ENCODE data around the gene RGS14. TPM values are rescaled to one million over a fixed set of nuclear protein-coding genes. Genes with fewer than 3 reads are reported as not detected.
"Not testable (repeated sequence)": the region's sequence is repeated elsewhere in the genome, so short reads cannot be mapped to it uniquely, and the experiment has no call there.

Gene RGS14
- polyA plus RNA-seq, 3 donors: 10.5 to 15.8 (median 11.8) TPM

DNA sequence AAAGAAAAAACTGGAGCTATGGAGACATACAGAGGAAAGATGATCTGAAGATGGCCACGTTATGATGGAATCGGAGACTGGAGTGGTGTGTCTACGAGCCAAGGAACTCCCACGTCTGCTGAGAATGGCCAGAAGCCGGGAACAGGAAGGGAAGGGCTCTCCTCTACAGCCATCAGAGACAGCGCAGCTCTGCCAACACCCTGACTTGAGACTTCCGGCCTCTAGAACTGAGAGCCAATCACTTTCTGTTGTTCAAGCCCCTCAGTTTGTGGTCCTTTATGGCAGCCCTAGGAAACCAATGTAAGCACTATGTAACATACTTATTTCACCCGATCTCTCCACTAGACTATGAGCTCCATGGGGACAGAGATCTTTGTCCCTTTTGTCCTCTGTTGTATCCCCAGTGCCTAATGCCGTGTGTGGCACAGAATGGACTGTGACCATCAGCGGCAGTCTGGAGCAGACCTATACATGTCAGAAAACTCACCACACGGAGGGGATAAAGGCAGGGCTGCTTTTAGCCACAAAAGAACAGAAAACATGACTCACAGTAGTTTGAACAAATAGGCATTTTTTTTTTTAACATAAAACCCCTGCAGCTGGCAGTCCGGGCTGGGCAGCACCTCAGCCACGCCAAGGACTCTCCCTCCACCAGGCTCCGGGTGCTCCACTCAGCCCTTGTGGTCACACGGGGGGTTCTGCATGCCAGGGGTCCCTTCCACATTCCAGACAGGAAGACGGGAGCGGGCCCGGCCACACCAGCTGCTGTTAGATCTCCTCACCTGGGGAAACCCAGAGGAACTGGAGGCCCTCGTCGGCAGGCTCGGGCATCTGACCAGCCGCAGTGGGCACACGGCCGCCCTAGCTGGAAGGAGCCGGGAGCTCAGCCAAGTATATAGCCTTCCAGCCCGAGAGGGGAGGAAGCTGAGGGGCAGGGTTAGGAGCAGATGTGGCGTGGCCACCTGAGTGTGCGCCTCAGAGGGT is 29.9 kb upstream of the RGS14 start:
- DNase-seq (ENCODE audit: low read depth in 3 of 3, low spot score in 2 of 3): no peak

DNA sequence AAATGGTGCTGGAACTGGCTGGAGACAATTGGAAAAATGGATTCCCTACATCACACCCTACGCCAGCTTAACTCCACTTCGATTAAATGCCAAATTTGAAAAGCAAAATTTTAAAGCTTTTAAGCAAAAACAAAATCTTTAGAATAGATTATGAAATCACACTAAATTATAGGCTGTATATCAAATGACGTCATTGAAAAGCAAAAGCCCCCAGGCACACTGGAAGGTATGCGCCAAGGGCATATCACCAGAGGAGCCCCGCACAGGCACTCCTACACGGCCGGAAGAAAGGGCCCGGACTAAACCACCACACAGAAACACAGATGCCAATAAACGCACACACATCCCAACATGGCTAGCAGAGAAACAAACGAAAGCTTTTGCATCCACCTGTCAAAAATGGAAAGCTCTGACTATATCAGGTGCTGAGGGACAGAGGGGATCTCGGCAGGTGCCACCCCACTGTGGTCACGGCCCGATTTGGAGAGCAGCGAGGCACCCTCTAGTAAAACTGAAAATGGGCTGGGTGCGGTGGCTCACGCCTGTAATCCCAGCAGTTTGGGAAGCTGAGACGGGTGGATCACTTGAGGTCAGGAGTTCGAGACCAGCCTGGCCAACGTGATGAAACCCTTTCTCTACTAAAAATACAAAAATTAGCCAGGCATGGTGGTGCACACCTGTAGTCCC is 29.0 kb upstream of the RGS14 start:
- DNase-seq (ENCODE audit: low read depth in 3 of 3, low spot score in 2 of 3): no peak

DNA sequence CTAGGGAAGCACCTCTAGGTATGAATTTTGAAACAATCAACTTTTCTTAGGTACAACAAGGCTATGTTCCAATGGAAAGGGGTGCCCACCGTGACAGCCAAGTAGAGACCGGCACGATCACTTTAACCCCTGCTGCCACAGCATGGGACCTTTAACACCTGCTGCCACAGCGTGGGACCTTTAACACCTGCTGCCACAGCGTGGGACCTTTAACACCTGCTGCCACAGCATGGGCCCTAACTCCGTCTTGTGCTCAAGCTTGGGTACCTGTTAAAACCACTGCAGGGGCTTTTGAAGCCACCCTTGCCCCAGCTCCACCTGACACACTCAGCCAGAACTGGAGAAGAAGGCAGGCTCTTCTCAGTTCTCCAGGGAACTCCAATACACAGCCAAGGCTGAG is 27.8 kb upstream of the RGS14 start:
- DNase-seq (ENCODE audit: low read depth in 3 of 3, low spot score in 2 of 3): no peak

DNA sequence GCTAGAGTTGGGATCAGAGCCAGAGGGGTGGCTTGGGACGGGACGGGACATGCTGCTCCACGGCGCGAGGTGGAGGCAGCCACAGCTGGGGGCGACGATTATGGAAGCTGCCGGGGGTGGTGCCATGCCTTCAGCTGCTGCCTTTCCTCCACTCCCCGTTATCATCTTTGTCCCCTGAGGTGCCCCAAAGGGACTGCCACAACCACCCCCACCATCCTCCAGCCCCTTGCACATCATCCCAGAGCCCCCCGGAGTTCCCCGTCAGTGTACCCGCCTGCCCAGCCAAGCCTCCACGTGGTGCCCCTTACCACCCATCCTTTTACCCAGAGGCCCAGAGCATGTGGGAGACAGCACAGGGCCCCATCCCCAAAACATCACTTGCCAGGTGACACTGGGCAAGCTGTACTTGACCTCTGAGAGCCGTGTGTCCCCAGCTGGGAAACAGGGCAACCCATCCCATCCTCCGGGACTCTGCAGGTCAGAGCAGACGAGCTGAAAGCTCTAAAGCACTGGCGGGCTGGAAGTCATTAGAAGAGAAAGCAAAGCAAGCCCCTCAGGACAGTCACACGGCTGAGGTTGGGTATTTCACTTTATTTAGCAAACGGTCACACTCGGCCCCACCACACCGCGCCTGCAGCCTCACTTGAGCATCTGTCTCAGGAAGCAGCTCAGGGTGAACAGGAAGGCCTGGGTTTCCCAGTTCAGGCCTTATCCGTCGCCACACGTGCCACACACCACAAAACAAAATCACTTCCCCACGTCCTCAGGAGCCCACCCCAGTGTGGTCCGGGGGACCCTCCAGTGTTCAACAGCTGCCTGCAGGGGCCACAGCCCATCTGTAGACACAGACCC is 26.5 kb upstream of the RGS14 start:
- no peak for DNase-seq (ENCODE audit: low read depth in 3 of 3, low spot score in 2 of 3)

- no peak for DNase-seq (ENCODE audit: low read depth in 3 of 3, low spot score in 2 of 3)
Observed at GRCh38 chr5:177332031-177332895, 25.5 kb upstream of the RGS14 start.

DNA sequence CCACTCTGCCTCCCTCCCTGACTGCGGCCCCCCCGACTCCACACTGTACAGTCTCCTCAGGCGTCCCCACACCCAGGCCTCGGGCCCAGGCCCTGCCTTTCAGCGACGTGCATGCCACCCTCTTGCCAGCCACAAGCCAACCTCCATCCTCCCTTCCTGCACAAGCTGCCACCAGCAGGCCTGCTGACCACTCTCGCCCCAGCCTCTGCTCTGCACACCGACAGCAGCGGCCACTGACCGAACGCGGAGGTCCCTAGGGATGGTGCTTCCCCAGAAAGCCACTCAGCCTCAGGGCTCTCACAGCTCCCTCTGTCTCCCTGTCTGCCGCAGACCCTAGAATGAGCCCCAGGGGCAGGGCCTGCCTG is 24.8 kb upstream of the RGS14 start:
- no peak for DNase-seq (ENCODE audit: low read depth in 3 of 3, low spot score in 2 of 3)

- no peak for DNase-seq (ENCODE audit: low read depth in 3 of 3, low spot score in 2 of 3)
Observed at GRCh38 chr5:177333420-177334154, 24.1 kb upstream of the RGS14 start.

- no peak for DNase-seq (ENCODE audit: low read depth in 3 of 3, low spot score in 2 of 3)
Observed at GRCh38 chr5:177334155-177334551, 23.6 kb upstream of the RGS14 start.

DNA sequence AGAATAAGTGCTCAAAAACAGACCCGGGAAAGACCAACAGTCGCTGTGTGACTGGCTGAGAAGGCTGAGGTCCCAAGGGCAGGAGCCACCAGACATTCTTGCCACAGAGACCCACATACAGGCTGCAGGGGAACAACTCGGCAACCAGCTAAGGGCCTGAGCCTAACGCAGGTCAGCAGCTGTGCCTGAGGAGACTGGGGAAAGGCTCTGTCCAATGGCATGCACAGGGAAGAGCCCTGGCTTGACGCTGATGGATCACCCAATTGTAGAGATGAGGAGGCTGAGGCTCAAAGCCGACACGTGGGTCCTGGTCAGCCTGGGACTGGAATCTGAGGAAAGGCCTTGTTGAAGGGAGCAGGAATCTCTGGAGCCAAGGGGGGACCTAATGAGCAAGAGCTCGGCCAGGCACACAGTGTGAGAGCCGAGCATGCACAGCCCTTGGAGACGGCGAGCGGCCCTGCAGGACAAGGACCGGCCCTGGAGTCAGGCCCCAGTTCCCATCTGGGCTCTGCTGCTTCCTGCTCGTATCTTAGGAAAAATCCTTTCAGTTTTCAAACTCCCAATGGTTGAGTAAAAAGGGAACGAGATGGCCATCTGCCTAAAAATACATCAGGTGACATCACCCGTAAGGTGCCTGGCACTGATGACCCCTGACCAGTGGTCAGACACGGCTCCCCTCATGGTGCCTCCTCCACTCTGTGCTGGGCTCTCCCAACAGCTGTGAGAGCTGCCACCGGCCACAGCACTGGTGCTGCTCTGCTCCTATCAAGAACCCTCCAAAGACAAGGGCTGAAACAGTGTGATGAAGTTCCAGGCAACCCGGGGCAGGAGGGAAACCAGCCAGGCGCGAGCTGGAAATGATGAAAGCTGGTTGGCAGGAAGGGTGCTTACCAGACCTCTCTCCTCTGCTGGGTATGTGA is 22.7 kb upstream of the RGS14 start:
- DNase-seq (ENCODE audit: low read depth in 3 of 3, low spot score in 2 of 3): no peak

- DNase-seq (ENCODE audit: low read depth in 3 of 3, low spot score in 2 of 3): no peak
Observed at GRCh38 chr5:177335701-177336065, 22.0 kb upstream of the RGS14 start.

DNA sequence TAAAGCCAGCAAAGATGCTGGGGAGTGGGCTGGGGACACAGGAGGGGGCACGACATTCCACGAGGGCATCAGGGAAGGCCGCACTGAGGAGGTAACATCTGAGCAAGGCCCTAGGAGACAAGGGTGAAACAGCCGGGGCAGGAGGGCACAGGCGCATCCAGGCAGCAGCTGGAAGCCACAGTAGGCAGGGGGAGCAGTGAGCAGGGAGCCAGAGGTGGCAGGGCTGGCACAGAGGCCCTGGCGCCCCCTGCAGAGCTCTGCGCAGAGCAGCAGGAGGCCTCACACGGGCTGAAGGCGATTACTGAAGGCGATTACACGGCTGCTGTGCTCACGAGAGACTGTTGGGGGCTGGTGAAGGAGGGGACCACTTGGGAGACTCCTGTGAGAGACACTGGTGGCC is 21.6 kb upstream of the RGS14 start:
- no peak for DNase-seq (ENCODE audit: low read depth in 3 of 3, low spot score in 2 of 3)

GRCh38 chr5:177336603-177337494 is 20.9 kb upstream of the RGS14 start:
- DNase-seq (ENCODE audit: low read depth in 3 of 3, low spot score in 2 of 3): no peak

GRCh38 chr5:177338251-177339106 is 19.2 kb upstream of the RGS14 start:
- no peak for DNase-seq (ENCODE audit: low read depth in 3 of 3, low spot score in 2 of 3)

DNA sequence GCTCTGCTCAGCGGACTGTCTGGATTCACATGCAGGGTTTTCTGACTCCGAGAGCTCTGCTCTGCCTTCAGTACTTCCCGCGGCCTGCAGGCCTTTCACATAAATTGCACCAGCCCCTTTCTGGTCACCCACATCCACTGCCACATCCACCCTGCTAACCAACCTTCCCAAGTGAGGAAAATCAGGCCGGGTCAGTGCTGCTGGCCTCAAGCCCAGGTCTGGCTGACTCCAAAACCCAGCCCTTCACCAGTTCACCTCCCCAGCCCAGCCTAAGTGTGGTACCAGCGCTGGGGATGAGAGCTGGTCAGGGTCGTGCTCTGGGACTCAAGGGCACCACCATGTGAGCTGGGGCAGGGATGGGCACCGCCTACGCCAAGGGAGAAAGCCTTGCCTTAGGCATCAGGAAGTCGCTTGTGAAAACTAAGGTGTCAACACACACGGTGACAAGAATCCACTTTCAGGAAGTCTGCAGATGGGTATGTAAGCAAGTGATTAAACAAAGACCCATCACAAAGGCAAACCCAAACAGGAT is 18.6 kb upstream of the RGS14 start:
- no peak for DNase-seq (ENCODE audit: low read depth in 3 of 3, low spot score in 2 of 3)

GRCh38 chr5:177343000-177343399 is 14.7 kb upstream of the RGS14 start:
- DNase-seq (ENCODE audit: low read depth in 3 of 3, low spot score in 2 of 3): not testable (repeated sequence)

DNA sequence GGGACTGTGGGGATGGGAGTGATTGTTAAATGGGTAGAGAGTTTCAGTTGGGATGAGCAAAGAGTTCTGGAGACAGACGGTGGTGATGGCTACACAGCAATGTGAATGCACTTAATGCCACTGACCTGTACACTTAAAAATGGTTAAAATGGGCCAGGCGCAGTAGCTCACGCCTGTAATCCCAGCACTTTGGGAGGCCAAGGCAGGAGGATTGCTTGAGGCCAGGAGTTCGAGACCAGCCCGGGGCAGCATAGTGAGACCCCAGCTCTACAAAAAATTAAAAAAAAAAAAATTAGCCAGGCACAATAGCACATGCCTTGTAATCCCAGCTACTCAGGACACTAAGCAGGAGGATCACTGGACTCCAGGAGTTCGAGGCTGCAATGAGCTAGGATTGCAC is 13.9 kb upstream of the RGS14 start:
- no peak for DNase-seq (ENCODE audit: low read depth in 3 of 3, low spot score in 2 of 3)
